ENCODE data around the gene MYCBP2.

DNA sequence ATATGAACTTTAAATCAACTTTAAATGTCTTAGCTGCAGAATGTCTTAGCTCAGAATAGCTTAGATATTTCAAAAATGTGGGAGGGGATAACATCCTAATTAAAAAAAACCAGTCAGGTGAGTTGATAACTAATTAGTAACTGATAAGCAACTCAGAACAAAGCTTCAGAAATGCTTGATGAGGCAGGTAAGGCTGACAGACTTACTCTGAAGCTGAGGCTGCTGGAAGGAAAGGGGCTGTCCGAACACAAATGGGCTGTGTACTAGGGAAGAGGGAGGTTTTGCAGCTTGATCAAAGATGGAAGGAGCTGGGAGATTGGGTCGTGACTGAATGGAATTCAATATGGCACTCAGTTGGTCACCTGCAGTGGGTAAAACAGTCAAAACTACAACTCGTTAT, 208.8 kb downstream of the MYCBP2 start:
- TF ChIP-seq POLR2A (IDR thresholded peaks at IDR 0.05; ENCODE audit: low read length): no peak
- TF ChIP-seq, protein P1, sequence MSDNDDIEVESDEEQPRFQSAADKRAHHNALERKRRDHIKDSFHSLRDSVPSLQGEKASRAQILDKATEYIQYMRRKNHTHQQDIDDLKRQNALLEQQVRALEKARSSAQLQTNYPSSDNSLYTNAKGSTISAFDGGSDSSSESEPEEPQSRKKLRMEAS (IDR thresholded peaks at IDR 0.05): no peak
